HEK293 (cell line): ENCODE data around the gene PDE4D.

Experiments used
- CTCF ChIP-seq: fragments of 450-650 bp; formaldehyde crosslinking; IDR thresholded peaks from 2 replicates; pipeline ENCODE4 v1.5.1; 2016; ENCODE audit warnings: missing biosample characterization, missing genetic modification characterization
- OSR2 ChIP-seq: fragments of 450-650 bp; formaldehyde crosslinking; IDR thresholded peaks from 2 replicates; pipeline ENCODE4 v1.5.1; 2016; ENCODE audit warnings: missing biosample characterization, missing genetic modification characterization
- REST ChIP-seq: fragments of 450-650 bp; formaldehyde crosslinking; IDR thresholded peaks from 2 replicates; pipeline ENCODE4 v1.5.1; 2016; ENCODE audit warnings: missing biosample characterization, missing genetic modification characterization
- ZBTB10 ChIP-seq: fragments of 450-650 bp; formaldehyde crosslinking; IDR thresholded peaks from 2 replicates; pipeline ENCODE4 v1.5.1; 2016; ENCODE audit warnings: missing biosample characterization, missing genetic modification characterization
- ZNF510 ChIP-seq: fragments of 450-650 bp; formaldehyde crosslinking; IDR thresholded peaks from 2 replicates; pipeline ENCODE4 v1.5.1; 2018; ENCODE audit warnings: mild to moderate bottlenecking, missing genetic modification characterization, missing biosample characterization; ENCODE audit not compliant: insufficient replicate concordance
- ZNF558 ChIP-seq: fragments of 450-650 bp; formaldehyde crosslinking; IDR thresholded peaks from 2 replicates; pipeline ENCODE4 v1.5.1; 2016; ENCODE audit warnings: missing biosample characterization, missing genetic modification characterization

GRCh38 chr5:59893429-59894227 lies at the start of gene PDE4D:
- TF ChIP-seq REST (tag by site-specific recombination) (peak; percentile 98), CTCF (tag by site-specific recombination) (peak; percentile 61), ZBTB10 (tag by site-specific recombination) (no peak; the same call in 1 of the 2 replicates), OSR2 (tag by site-specific recombination) (no peak; the same call in 1 of the 2 replicates), ZNF510 (tag by site-specific recombination) (no peak), ZNF558 (tag by site-specific recombination) (no peak)
